ENCODE measurements around the gene PARK7.

The PARK7 gene

DNA sequence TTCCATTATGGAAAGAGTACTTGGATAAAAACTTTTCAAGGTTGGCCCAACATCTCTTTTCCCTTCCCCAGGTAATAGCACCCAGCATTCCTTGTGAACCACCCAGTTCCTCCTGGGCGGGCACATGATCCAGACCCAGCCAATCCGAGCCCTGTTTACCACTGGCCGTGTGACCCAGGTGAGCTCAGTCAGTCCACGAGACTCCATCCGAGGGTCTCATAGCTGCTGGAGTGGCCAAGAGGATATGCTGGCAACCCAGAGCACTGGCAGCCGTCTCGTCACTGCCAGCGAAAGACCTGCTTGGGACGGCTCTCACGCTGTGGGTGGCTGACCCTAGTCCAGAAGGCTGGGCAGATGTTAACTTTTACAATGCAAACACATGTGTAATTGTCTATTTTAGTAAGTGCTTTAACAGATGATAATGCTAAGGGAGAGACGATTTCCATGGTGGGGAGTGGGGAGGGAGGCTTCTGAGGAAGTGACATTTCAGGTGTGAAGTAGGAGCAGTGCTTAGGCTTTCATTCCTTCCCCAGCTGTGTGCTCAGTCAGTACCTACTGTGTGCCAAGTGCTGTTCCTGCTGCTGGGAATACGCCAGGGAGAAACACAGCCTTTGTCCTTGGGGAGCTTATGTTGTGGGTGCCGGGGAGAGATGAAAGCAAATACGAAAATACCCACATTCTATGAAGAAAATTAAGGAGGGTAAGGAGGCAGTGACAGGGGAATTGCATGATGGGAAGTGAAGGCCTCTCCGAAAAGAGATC, 24.5 kb downstream of the PARK7 start:
- DNase-seq = no peak

DNA sequence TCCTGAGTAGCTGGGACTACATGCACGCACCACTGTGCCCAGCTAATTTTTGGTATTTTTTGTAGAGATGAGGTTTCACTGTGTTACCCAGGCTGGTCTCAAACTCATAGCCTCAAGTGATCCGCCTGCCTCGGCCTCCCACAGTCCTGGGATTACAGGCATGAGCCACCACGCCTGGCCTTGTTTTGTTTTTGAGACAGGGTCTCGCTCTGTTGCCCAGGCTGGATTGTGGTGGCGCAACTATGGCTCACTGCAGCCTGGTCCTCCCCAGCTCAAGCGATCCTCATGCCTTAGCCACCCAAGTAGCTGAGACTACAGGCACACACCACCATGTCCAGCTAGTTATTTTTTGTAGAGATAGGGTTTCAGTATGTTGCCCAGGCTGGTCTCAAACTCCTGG, 26.0 kb downstream of the PARK7 start:
- DNase-seq = no peak

DNA sequence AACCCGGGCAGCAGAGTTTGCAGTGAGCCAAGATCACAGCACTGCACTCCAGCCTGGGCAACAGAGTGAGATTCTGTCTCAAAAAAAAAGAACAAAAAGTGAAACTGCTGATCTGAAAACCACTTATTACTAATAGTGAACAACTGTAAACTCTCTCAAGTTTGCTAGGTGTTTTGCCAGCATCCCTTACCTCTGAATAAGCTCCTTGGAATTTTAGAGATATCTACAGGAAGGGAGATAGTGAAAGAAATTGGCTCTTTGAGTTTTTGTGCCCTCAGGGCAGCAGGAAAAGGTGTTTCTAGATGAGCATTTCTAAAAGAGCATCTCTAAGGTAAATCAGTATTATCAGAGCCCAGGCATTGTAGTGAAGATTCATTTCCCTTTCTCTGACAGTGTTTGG, 27.1 kb downstream of the PARK7 start:
- DNase-seq = no peak

DNA sequence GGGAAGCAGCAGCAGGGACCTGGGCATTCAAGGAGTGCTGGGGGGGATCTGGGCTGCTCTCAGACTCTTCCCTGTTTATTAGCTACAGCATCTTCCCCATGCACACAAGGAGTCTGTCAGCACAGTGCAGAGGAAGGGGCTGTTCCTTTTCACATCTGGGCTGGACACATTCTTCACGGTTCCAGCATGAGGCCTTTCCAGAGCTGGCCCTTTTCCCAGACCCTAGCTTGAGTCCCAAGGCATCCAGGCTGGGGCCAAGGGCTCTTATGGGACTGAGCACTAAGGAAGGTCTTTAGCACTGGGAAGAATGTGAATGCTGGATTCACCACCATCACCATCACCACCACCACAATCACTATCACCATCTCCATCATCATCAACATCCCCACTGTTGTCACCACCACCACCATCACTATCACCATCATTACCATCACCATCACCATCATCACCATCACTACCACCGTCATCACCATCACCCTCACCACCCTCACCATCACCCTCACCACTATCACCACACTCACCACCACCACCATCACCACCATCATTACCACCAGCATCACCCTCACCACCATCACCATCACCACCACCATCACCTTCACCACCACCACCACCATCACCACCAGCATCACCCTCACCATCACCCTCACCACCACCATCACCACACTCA, 28.4 kb downstream of the PARK7 start:
- DNase-seq = no peak

DNA sequence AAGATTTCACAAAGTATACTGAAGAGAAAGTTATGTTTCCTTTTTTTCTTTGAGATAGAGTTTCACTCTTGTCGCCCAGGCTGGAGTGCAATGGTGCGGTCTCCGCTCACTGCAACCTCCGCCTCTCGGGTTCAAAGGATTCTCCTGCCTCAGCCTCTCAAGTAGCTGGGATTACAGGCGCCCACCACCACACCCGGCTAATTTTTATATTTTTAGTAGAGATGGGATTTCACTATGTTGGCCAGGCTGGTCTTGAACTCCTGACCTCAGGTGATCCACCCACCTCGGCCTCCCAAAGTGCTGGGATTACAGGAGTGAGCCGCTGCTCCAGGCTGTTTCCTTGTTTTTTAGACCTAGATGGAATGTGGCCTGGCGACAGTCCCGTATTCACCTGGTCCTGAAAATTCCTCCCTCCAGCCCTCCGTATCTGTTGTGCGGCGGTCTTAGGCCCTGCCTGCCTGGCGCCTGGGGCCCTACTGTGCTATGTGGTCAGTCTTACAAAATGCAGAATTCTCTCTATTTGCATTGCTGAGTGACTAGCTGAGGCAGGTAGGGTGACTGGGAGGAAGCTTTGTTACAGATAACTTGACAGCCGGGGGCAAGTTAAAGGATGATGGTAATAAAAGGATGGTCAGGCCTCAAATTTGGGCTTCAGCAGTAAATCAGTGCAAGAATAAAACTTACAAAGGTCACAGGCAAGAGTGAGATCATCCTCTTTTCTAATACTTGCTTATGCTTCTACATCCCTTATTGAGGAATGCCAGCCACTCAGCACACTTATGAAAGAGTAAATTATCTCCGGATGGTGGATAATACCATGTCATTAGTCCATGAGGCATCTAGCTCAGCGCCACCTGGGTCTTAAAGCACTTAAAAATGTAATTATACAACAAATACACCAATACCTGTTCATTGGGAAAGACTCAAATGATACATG, 30.3 kb downstream of the PARK7 start:
- DNase-seq = no peak

DNA sequence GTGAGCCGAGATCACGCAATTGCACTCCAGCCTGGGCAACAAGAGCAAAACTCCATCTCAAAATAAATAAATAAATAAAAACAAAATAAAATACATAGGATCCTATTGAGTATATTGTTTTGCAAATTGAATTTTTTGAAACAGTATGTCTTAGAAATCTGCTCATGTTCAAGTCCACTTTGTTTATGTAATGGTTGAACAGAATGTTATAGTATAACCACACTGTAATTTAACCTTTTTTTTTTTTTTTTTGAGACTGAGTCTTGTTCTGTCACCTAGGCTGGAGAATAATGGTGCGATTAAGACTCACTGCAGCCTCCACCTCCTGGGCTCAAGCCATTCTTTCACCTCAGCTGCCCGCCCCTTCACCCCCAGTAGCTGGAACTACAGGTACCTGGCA, 31.4 kb downstream of the PARK7 start:
- DNase-seq = no peak

DNA sequence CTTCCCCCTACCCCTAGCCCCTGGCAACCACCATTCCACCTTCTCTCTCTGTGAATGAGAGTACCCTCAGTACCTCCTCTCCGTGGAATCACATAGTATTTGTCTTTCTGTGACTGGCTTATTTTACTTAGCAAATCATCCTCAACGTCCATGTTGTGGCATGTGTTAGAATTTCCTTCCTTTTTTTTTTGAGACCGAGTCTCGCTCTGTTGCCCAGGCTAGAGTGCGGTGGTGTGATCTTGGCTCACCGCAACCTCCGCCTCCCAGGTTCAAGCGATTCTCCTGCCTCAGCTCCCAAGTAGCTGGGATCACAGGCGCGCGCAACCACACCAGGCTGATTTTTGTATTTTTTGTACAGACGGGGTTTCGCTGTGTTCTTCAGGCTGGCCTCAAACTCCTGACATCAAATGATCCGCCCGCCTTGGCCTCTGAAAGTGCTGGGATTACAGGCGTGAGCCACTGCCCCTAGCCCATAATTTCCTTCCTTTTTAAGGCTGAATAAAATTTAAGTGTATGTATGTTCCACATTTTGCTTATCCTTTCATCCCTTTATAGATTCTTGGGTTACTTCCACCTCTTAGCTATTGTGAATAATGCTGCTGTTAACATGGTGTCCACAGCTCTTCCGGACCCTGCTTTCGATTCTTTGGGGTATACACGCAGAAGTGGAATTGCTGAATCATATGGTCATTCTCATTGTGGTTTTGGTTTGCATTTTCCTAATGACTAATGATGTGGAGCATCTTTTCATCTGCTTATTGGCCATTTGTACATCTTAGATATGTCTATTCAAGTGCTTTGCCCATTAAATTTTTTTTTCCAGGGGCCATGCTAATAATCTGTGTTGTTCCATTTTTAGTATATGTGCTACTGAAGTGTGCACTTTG, 32.3 kb downstream of the PARK7 start:
- no peak for DNase-seq

DNA sequence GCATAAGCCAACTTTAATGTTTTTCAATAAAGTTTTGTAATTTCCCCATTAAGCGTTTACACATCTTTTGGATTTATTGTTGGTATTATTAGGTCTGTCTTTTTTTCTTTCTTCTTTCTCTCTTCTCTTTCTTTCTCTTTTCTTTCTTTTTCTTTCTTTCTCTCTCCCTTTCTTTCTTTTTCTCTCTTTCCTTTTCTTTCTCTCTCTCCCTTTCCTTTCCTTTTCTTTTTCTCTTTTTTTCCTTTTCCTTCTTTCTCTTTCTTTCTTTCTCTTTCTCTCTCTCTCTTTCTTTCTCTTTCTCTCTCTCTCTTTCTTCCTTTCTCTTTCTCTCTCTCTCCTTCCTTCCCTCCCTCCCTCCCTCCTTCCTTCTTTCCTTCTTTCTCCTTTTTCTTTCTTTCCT, 33.3 kb downstream of the PARK7 start:
- no peak for DNase-seq

DNA sequence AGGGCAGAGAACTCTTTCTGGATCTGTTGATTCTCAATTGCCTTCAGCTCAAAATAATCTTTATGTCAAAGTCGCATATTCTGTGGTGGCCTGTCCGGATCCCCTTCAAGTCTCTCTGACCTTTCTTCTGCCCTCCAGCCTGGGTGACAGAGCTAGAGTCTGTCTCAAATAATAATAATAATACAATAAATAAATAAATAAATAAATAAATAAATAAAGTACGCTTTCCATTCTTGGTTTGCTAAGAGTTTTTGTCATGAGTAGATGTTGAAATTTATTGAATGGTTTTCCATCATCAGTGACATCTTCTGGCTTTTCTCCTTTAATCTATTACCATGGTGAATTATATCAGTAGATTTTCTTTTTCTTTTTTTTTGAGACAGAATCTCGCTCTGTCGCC, 33.9 kb downstream of the PARK7 start:
- DNase-seq = no peak

DNA sequence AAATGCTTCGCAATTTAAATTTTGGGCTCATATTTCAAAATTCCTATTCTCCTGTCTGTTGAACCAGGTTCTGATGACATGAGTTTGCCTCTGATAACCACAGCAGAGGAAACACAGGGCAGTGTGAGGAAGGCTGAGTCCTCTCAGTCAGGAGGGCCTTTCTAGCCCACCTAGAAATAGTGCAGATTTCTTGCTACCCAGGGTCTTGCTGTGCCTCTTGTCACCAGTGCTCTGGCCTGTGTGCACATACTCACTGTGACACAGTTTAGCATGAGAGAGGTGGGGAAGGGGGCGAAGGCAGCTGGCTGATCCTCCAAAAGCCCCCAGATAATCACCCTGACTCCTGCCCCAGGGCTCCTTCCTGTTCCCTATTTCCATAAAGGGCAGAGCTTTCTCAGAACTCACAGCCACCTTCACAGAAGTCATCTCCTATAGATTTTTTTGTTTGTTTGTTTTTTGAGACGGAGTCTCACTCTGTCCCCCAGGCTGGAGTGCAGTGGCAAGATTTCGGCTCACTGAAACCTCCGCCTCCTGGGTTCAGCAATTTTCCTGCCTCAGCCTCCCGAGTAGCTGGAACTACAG, 40.9 kb downstream of the PARK7 start:
- no peak for DNase-seq

DNA sequence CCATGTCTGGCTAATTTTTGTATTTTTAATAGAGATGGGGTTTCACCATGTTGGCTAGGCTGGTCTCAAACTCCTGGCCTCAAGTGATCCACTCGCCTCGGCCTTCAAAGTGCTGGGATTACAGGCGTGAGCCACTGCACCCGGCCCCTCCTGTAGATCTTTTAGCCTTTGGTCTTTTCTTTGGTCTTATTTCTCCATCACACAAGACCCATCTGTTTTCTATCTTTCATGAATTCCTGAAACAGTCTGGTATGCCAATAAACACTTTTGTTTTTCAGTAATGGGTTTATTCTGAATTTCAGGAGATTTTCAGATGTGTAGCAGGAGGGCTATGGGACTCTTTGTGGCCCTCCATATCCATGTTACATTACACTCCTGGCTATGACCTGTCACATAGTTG, 41.4 kb downstream of the PARK7 start:
- no peak for DNase-seq

DNA sequence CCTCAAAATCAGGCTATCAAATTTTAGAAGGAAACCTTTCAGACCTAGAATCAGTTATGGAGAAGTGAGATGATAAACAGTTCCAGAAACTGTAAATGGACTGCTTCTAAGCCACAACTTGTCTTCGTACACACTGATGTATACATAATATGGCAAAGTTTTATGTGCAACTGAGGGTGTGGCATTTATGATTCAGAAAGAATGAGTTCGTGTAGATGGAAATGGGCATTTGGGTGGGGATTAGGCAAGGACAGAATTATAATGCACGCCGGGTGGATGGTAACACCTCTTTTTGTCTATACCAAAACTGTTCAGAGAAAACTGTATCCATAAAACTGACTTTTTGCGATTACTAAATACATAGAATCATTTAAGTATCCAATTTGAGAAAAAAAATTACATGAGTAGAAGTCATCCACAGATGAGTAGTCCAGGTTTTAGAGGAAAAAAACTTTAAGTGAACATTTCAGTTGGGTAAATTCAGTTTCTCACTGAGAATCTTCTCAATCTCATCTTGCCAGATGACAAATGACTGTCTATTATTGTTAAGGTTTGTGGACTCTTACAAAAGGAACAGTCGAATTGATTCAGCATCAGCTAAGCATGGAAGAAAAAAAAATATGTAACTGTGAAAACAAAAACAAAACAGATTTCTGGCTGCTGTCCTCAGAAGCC, 42.1 kb downstream of the PARK7 start:
- DNase-seq = no peak

DNA sequence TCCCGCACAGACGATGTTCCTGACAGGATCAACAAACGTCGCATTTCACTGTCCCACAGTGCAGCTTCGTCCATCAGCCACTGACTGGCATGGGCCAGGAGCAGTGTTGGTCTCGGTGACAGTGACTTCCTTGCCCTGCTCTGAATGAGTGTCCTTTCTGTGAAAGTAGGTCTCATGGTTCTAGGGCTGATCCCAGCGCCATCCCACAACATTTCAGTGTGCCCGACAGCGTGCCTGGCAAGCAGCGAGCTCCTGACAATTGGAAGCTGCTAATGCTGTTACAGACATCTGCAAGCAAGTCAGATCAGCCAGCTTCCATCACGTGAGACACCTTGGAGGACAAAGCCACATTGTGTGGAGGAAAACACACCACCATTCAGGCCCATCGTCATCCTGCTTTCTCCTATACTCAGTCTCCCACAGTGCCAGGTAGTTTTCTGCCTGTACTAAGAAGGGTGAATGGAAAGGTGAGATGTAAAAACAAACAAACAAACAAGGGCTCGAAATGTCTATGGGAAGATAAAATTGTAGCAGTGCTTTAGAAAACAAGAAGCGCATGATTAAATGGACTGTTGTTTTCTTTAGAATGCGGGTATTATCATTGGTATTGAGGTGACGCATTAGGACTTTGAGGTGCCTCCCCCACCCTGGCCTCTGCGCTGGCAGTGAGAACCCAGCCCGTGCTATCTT, 42.7 kb downstream of the PARK7 start:
- DNase-seq = no peak

DNA sequence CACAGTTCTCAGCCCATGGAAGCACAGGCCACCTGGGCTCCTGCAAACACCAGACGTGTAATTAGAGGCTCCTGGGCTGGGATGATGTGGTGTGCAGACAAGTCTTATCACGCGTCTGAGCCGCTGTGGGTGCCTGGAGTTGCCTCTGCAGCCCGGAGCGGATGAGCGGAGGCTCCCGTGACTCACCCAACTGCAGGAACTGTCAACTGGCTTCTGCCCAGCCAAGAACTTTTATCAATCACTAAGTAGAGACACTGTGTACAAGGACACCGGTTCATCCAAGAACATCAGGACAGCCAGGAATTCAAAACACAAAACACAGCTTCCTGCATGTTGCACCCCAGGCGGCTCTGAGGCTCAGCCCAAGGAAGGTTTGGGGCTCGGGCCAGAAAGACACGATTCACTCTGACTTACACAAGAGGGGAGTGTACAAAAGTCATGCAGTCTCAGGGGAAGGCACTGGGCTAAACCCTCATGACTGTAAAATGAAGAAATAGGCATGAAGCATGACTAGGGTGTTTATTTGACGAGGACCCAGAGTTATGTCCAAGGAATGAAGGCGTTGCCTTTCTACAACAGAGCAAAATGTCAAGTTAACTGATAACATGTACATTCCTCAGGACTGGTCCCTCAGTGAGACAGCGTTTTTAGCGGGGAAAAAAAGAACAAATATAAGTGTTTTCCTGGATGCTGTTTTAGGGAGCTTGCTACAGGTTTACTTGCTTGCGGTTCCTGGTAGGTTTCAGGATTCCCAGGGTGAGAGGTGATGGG, 43.5 kb downstream of the PARK7 start:
- DNase-seq = no peak

DNA sequence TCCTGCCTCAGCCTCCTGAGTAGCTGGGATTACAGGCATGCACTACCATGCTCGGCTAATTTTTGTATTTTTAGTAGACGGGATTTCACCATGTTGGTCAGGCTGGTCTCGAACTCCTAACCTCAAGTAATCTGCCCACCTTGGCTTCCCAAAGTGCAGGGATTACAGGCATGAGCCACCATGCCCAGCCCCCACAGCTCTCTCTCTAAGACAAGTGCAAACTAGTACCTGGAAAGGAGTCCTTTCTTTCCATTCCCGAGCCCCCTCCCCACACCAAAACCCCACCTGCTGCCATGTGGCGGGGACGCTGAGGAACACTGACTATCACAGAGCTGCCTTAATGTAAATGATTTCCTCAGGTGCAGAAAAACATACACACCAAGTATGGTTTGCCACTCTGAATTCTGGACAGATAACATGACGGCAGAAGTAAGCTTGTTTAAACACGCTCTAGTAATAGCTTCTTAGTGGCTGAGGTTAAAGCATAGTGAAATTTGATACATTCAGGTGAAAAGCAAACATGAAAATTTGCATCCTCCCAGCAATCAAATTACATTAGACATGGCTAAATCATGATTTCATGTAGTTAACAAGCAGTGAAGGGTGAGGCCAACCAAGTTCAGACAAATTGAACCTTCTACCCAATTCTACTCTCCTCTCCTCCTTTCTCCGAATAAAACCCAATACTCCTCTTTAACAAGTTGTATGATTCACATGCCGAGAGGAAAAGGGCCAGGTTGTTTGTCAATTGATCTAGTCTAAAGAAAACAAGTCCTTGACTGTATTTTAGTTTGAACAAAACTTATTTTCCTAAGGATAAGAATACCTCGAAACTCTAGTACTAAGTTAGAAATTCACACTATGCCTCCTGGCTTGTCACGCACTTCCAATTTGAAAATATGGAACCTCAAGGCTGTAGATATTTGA, 44.8 kb downstream of the PARK7 start:
- peak; percentile 32 to 52 for DNase-seq

DNA sequence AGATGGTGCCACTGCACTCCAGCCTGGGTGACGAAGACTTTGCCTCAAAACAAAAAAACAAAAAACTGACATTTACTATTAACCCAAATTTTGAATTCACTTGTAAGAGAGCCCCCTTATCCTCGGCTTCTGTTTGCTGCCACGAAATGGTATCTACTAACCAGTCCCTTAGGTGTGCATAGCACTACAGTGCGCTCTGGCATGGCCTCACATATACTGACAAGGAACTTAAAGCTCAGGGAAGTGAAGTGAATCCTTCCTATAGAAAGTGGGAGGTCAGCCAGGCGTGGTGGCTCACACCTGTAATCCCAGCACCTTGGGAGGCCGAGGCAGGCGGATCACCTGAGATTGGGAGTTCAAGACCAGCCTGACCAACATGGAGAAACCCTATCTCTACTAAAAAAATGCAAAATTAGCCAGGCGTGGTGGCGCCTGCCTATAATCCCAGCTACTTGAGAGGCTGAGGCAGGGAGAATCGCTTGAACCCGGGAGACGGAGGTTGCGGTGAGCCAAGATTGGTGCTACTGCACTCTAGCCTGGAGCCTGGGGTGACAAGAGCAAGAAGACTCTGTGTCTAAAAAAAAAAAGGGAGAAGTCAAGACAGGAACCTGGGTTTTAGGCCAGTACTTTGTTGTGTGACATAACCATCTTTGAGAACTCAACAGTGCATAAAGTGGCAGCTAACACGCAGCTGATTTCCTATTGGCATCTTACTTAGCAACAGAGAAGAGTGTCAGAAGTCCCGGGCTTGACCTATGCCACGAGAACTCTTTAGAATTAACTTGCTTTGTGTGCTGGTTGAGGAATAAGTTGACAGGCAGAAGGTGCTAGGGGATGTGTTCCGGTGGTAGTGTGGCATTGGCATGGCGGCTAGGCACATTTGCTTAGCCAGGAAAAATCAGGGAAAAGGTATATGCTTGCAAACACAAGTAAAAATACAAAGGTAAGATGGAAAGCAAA, 47.8 kb downstream of the PARK7 start:
- no peak for DNase-seq

DNA sequence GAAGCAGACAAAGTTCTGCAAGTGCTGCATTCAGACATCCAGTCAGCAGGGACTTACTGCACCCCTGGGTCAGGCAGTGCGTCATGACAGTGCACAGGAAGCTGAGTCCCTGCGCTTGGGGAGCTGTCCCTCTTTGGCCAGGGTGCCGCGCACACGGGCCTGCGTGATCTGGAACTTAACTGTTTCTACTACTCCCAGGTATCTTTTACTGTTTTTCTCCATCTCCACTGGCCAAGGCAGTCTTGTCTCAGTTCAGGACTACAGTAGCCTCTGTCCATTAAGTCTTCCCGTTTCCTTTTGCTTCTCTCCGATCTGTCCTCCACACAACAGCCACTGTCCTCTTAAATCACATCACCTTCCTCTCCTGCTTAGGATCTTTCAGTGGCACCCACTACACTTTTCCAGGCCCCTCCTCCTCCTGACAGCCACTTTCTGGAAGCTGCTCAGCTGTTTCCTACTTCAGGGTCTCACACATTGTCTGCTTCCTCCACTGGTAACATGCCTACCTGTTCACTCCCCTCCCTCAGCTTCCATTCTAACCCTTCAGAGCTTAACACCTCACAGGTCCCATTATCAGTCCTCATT, 48.7 kb downstream of the PARK7 start:
- no peak for DNase-seq
